Measurements from ENCODE around the gene CD63. TPM values are rescaled to one million over a fixed set of nuclear protein-coding genes. Genes with fewer than 3 reads are reported as not detected.

CD63 gene
- total and polyA plus RNA-seq, 2 donors from 2014 or later: 1,130 to 1,381 TPM

DNA sequence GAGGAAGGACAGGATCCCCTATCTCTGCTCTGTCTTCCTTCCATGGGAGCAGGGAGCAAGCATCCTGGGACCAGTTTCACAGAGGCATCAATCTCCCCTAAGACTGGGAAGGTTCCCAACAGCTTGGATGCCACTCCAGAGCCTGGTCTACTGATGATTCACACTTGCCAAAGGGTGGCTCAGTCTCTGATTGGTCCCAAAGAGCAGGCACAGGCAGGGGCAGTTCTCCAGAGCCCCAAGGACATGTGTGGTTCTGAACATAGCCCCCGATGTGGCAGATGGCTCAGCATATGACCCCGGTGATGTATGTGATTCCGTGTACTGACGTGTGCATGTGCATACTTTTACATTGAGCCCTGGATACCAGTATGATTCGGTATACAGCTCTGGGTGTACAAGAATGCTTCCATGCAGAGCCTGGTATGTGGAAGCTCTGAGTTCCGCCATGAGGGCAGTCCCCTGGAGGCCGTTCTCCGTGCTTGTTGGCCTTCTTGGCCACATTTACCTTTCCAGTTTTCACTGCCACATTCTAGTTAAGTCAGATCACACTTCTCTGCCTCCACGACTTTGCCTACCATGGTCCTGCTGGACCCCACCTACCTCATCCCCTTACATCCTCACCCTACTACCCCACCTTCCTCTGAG, 42.3 kb downstream of the CD63 start:
- no peak for FAIRE-seq
- Histone ChIP-seq H3K4me1 (ENCODE audit: control insufficient read depth in 2 of 3, insufficient read depth in 2 of 3, low read depth in 1 of 3, low read length in 3 of 3) (peaks cover 0 to 5% (median 0%) of the 10 kb centered on the region in 3 donors), H3K36me3 (ENCODE audit: control insufficient read depth in 2 of 3, insufficient read depth in 3 of 3, low read length in 3 of 3) (no peaks in the 10 kb centered on the region), H3K27me3 (ENCODE audit: control insufficient read depth, insufficient read depth, low read length) (no peaks in the 10 kb centered on the region), H3K9me3 (ENCODE audit: control insufficient read depth in 2 of 3, insufficient read depth in 1 of 3, low read length in 3 of 3) (no peaks in the 10 kb centered on the region), H3K27ac (ENCODE audit: low read depth in 2 of 2, low read length in 2 of 2) (no peak overlapping the region), H3K9ac (ENCODE audit: low read length in 3 of 3) (no peak overlapping the region), H3K4me3 (ENCODE audit: low read length in 3 of 3) (no peak overlapping the region)
- peak in 1 of 5 donors; percentile 37 for DNase-seq
- TF ChIP-seq, protein P1, sequence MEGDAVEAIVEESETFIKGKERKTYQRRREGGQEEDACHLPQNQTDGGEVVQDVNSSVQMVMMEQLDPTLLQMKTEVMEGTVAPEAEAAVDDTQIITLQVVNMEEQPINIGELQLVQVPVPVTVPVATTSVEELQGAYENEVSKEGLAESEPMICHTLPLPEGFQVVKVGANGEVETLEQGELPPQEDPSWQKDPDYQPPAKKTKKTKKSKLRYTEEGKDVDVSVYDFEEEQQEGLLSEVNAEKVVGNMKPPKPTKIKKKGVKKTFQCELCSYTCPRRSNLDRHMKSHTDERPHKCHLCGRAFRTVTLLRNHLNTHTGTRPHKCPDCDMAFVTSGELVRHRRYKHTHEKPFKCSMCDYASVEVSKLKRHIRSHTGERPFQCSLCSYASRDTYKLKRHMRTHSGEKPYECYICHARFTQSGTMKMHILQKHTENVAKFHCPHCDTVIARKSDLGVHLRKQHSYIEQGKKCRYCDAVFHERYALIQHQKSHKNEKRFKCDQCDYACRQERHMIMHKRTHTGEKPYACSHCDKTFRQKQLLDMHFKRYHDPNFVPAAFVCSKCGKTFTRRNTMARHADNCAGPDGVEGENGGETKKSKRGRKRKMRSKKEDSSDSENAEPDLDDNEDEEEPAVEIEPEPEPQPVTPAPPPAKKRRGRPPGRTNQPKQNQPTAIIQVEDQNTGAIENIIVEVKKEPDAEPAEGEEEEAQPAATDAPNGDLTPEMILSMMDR (IDR thresholded peaks at IDR 0.05; ENCODE audit: borderline replicate concordance, extremely low read depth, insufficient read depth): no peak
- intact Hi-C loops (cut with DNase I): no loop called here

DNA sequence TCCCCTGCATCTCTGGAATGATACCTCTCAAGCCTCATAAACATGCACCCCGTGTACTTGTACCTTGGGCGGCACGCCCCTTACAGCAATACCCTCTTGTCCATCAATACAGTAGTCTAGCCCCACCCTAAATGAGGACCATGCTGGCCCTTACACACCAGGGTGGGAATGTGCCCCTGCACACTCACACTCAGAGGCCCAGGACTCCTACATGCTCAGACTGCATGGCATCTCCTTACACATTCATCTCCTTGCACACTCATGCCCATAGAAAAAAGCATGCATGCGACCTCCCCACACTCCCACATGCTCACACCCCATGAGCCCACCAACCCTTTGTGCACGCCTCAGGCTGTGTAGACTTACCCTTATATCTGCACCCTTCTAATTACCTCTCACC, 43.1 kb downstream of the CD63 start:
- no peaks in the 10 kb centered on the region for H3K36me3 ChIP-seq (ENCODE audit: control insufficient read depth in 2 of 3, insufficient read depth in 3 of 3, low read length in 3 of 3)
- peaks cover 0 to 6% (median 0%) of the 10 kb centered on the region in 3 donors for H3K4me1 ChIP-seq (ENCODE audit: control insufficient read depth in 2 of 3, insufficient read depth in 2 of 3, low read depth in 1 of 3, low read length in 3 of 3)
- H3K9ac ChIP-seq (ENCODE audit: low read length in 3 of 3): no peak overlapping the region
- no peak overlapping the region for H3K27ac ChIP-seq (ENCODE audit: low read depth in 2 of 2, low read length in 2 of 2)
- TF ChIP-seq, protein P1 (IDR thresholded peaks at IDR 0.05; ENCODE audit: borderline replicate concordance, extremely low read depth, insufficient read depth): no peak
- peak in 1 of 5 donors; percentile 25 for DNase-seq
- H3K4me3 ChIP-seq (ENCODE audit: low read length in 3 of 3): no peak overlapping the region
- no peaks in the 10 kb centered on the region for H3K27me3 ChIP-seq (ENCODE audit: control insufficient read depth, insufficient read depth, low read length)
- no peak for FAIRE-seq
- intact Hi-C loops (cut with DNase I): no loop called here
- H3K9me3 ChIP-seq (ENCODE audit: control insufficient read depth in 2 of 3, insufficient read depth in 1 of 3, low read length in 3 of 3): no peaks in the 10 kb centered on the region

DNA sequence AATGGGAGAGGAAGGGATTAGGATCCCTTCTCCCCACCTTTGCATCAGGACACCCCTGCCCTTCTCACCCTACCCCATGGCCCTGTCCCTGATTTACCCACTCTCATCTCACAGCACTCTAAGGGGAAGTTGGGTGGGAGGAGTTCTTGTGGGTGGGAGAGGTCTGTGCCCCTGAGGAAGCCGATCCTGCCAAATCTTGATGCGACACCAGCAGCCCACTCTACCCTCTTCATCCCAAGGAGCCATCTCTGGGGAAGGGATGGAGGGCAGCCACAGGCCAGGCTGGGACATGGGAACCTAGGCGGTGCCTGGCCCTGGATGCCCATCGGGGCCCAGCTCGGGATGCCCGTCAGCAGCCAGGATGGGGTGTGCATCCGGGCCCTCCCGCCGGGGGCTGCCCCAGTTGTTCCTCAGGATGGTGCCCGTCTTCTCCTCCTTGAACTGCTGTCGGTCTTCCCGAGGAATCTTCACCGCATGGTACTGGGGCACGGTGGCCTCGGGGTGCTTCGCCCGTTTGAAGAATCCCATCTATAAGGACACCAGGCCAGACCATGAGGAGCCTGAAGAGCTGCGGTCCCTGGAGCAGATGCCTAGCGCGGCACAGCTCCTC, 43.9 kb downstream of the CD63 start:
- no peak overlapping the region for H3K4me3 ChIP-seq (ENCODE audit: low read length in 3 of 3)
- no peak for FAIRE-seq
- TF ChIP-seq, protein P1 (IDR thresholded peaks at IDR 0.05; ENCODE audit: borderline replicate concordance, extremely low read depth, insufficient read depth): no peak

More for the DNA sequence above, 43.9 kb downstream of the CD63 start:
- Histone ChIP-seq H3K9ac (ENCODE audit: low read length in 3 of 3) (no peak overlapping the region), H3K9me3 (ENCODE audit: control insufficient read depth in 2 of 3, insufficient read depth in 1 of 3, low read length in 3 of 3) (no peaks in the 10 kb centered on the region), H3K36me3 (ENCODE audit: control insufficient read depth in 2 of 3, insufficient read depth in 3 of 3, low read length in 3 of 3) (no peaks in the 10 kb centered on the region), H3K27ac (ENCODE audit: low read depth in 2 of 2, low read length in 2 of 2) (no peak overlapping the region), H3K4me1 (ENCODE audit: control insufficient read depth in 2 of 3, insufficient read depth in 2 of 3, low read depth in 1 of 3, low read length in 3 of 3) (peaks cover 0 to 6% (median 0%) of the 10 kb centered on the region in 3 donors), H3K27me3 (ENCODE audit: control insufficient read depth, insufficient read depth, low read length) (no peaks in the 10 kb centered on the region)
- DNase-seq: peak in 1 of 5 donors; percentile 45
- intact Hi-C loops (cut with DNase I): no loop called here

Data from kidney (tissue), 14 donors.